Gastrocnemius medialis (tissue), 4 donors: ENCODE results near the gene MARCHF6. TPM values are rescaled to one million over a fixed set of nuclear protein-coding genes. Genes with fewer than 3 reads are reported as not detected.
"Not testable (repeated sequence)": the region's sequence is repeated elsewhere in the genome, so short reads cannot be mapped to it uniquely, and the experiment has no call there.

Experiments used
- ATAC-seq, 2 donors: fragments of 150-250 bp; one replicate each; pipeline ENCODE4 v1.9.1; 2016
- DNase-seq, 2 donors: peaks; one replicate each; pipeline ENCODE4 v3.0.0-alpha.2; 2019
- H3K27ac ChIP-seq, 4 donors: fragments of 200-600 bp; sonication (generic); 1 replicate in 1 of 4; 2 replicates in 3 of 4; pipeline ENCODE4 v1.5.1; 2016 to 2018; ENCODE audit warnings: mild to moderate bottlenecking in 2 of 4, moderate library complexity in 1 of 4
- H3K27me3 ChIP-seq, 3 donors: fragments of 200-600 bp; sonication (generic) in 2 of 3; 1 replicate in 1 of 3; 2 replicates in 2 of 3; pipeline versions ENCODE4 v1.5.1 to v1.6.0; 2016 to 2019; ENCODE audit warnings: mild to moderate bottlenecking in 1 of 3, moderate library complexity in 1 of 3
- H3K36me3 ChIP-seq, 2 donors: fragments of 200-600 bp; sonication (generic) in 1 of 2; one replicate each; pipeline ENCODE4 v1.5.1; 2017 to 2018
- H3K4me1 ChIP-seq, 2 donors: fragments of 200-600 bp; sonication (generic) in 1 of 2; one replicate each; pipeline ENCODE4 v1.5.1; 2016 to 2017; ENCODE audit warnings: mild to moderate bottlenecking in 2 of 2
- H3K4me3 ChIP-seq, 4 donors: fragments of 200-600 bp; sonication (generic) in 3 of 4; 1 replicate in 1 of 4; 2 replicates in 3 of 4; pipeline ENCODE4 v1.5.1; 2016 to 2019; ENCODE audit warnings: mild to moderate bottlenecking in 2 of 4
- H3K9me3 ChIP-seq, 3 donors: fragments of 200-600 bp; sonication (generic) in 2 of 3; 1 replicate in 1 of 3; 2 replicates in 2 of 3; pipeline ENCODE4 v1.5.1; 2016 to 2019
- CTCF ChIP-seq, 5 experiments: fragments of 450-650 bp in 3 of 5; fragments of 200-600 bp in 2 of 5; sonication (generic) in 2 of 5; IDR thresholded peaks in 4 of 5; conservative IDR thresholded peaks in 1 of 5; 1 replicate in 4 of 5; 2 replicates in 1 of 5; pipeline ENCODE4 v1.5.1; 2016 to 2019; ENCODE audit warnings: antibody characterized with exemption in 5 of 5, mild to moderate bottlenecking in 3 of 5, moderate library complexity in 3 of 5
- POLR2A ChIP-seq, 2 donors: fragments of 450-650 bp; IDR thresholded peaks; one replicate each; pipeline ENCODE4 v1.6.1; 2017; ENCODE audit warnings: antibody characterized with exemption in 2 of 2, mild to moderate bottlenecking in 2 of 2, moderate library complexity in 2 of 2
- in situ Hi-C, 4 donors: fragments of 200-750 bp; cut with MboI; loops; one replicate each; pipeline versions ENCODE4 v1.15.0 to v1.8.0; 2017; ENCODE audit warnings: low sequenced_read_pairs in 4 of 4
- intact Hi-C: fragments of 100-400 bp; cut with DNase I; formaldehyde crosslinking; loops from one replicate; pipeline ENCODE4 v1.15.1; 2023; ENCODE audit warnings: low total_unique reads
- total RNA-seq, 4 donors: library from RNA; depleted of rRNA; stranded (reverse); fragments of >200 nt; gene quantifications; one replicate each; pipeline versions ENCODE4 v1.1.0 to v1.2.3, GENCODE V29; 2016

The MARCHF6 gene
- total RNA-seq, 4 donors from 2014 or later, result 139 to 173 (median 146) TPM

DNA sequence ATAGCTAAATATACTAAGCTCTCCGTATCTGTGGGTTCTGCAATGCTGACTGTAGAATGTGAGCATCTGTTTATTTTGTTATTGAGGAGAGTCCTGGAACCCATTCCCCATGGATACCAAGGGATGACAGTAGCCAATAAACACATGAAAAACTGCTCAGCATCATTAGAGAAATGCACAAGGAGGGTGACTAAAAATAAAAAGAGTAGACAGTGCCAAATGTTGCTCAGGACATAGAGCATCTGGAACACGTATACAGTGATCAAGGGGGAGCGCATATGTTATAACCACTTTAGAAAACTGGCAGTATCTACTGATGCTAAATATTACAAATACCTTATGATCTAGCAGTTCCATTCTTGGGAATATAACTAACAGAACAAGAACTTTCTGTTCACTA is 31.0 kb downstream of the MARCHF6 start:
- in situ Hi-C loops, result no loop called here
- H3K4me1 ChIP-seq, result peaks cover 18 to 35% of the 10 kb centered on the region in 2 donors
- DNase-seq, result no peak
- peak overlapping the region in 3 of 4 donors; percentile 12 to 25 (median 22) for H3K27ac ChIP-seq
- intact Hi-C loops, result no loop called here
- H3K4me3 ChIP-seq, result no peak overlapping the region
- H3K9me3 ChIP-seq, result no peaks in the 10 kb centered on the region
- peak in 1 of 2 donors; percentile 19 for ATAC-seq
- H3K27me3 ChIP-seq, result no peaks in the 10 kb centered on the region
- TF ChIP-seq CTCF (IDR thresholded peaks at IDR 0.05 in 4 of 5, conservative IDR thresholded peaks at IDR 0.05 in 1 of 5), result no peak
- no peak for TF ChIP-seq POLR2A (IDR thresholded peaks at IDR 0.05)
- peaks cover 0 to 17% of the 10 kb centered on the region in 2 donors for H3K36me3 ChIP-seq

- intact Hi-C loops, result no loop called here
- peak in 1 of 2 donors; percentile 42 for ATAC-seq
- Histone ChIP-seq H3K27ac (peak overlapping the region; percentile 33 to 69 (median 59)), H3K36me3 (peaks cover 0 to 41% of the 10 kb centered on the region in 2 donors), H3K4me3 (no peak overlapping the region), H3K4me1 (peaks cover 20 to 40% of the 10 kb centered on the region in 2 donors), H3K27me3 (no peaks in the 10 kb centered on the region), H3K9me3 (no peaks in the 10 kb centered on the region)
- in situ Hi-C loops, result no loop called here
- no peak for DNase-seq
- TF ChIP-seq CTCF (IDR thresholded peaks at IDR 0.05 in 4 of 5, conservative IDR thresholded peaks at IDR 0.05 in 1 of 5) (no peak), POLR2A (IDR thresholded peaks at IDR 0.05) (no peak)
Observed at GRCh38 chr5:10387690-10388089, 34.2 kb downstream of the MARCHF6 start.

DNA sequence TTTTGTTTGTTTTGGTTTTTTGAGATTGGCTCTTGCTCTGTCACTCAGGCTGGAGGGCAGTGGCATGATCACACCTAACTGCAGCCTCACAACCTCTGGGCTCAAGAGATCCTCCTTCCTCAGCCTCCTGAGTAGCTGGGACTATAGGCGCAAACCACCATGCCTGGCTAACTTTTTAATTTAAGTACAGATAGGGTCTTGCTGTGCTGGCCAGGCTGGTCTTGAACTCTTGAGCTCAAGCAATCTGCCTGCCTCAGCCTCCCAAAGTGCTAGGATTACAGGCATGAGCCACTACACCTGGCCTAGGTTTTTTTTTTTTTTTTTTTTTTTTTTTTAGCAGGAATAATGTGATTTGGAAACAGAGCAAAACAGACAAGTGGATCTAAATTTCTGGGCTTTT is 37.6 kb downstream of the MARCHF6 start:
- no peak overlapping the region for H3K4me3 ChIP-seq
- in situ Hi-C loops, result no loop called here
- DNase-seq, result no peak
- peak overlapping the region in 1 of 4 donors; percentile 1 for H3K27ac ChIP-seq
- TF ChIP-seq CTCF (IDR thresholded peaks at IDR 0.05 in 4 of 5, conservative IDR thresholded peaks at IDR 0.05 in 1 of 5) (no peak), POLR2A (IDR thresholded peaks at IDR 0.05) (no peak)
- peaks cover 3 to 76% of the 10 kb centered on the region in 2 donors for H3K36me3 ChIP-seq
- peaks cover 20 to 27% of the 10 kb centered on the region in 2 donors for H3K4me1 ChIP-seq
- no peaks in the 10 kb centered on the region for H3K27me3 ChIP-seq
- intact Hi-C loops, result no loop called here
- no peaks in the 10 kb centered on the region for H3K9me3 ChIP-seq
- ATAC-seq, result no peak

DNA sequence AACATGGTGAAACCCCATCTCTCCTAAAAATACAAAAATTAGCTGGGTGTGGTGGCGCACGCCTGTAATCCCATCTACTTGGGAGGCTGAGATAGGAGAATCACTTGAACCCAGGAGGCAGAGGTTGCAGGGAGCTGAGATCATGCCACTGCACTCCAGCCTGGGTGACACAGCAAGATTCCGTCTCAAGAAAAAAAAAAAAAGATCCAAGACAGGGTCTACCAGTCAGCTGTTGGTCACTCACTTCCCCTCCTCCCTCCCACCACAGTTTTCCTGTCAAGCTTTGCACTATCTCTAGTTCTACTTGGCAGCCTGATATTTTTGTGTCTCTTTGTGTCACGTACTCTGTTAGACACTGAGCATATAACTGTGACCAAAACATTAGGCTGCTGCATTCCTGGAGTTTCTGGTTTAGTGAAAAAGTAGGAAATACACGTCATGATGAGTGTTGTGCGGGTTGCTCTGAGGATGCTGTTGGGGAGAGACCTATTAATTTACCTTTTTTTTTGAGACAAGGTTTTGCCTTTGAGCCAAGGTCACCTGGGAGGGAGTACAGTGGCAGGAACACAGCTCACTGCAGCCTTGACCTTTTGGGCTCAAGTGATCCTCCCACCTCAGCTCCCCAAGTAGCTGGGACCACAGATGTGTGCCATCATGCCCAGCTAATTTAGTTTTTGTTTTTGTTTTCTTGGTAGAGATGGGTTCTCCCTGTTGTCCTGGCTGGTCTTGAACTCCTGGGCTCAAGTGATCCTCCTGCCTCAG is 39.3 kb downstream of the MARCHF6 start:
- peak overlapping the region in 3 of 4 donors; percentile 13 to 34 (median 27) for H3K27ac ChIP-seq
- H3K4me1 ChIP-seq, result peaks cover 16 to 22% of the 10 kb centered on the region in 2 donors
- DNase-seq, intact Hi-C loops, ATAC-seq, H3K4me3 ChIP-seq, H3K9me3 ChIP-seq, in situ Hi-C loops, H3K27me3 ChIP-seq: not testable (repeated sequence)
- peaks cover 3 to 74% of the 10 kb centered on the region in 2 donors for H3K36me3 ChIP-seq

DNA sequence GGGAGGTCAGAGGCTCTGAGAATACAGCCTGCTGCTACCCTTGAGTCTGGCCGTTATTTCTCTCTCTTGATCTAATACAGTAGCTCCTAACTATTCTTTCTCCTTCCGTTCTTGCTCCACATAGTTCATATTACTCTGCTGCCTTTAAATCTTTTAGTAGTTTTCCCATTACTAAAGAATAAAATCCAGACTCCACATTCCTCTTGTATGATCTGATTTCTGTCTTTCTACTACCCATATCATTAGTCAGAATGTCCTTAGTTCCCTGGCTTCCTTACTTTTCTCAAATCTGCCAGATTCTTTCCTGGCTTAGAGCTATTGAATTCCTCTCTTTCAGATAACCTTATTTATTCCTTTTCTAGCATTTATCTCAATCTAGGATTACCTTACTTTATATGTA is 40.0 kb downstream of the MARCHF6 start:
- H3K4me3 ChIP-seq, result no peak overlapping the region
- H3K36me3 ChIP-seq, result peaks cover 3 to 77% of the 10 kb centered on the region in 2 donors
- H3K9me3 ChIP-seq, result no peaks in the 10 kb centered on the region
- DNase-seq (no peak), ATAC-seq (no peak)
- H3K4me1 ChIP-seq, result peaks cover 9 to 15% of the 10 kb centered on the region in 2 donors
- intact Hi-C loops, result no loop called here
- peak overlapping the region in 1 of 4 donors; percentile 34 for H3K27ac ChIP-seq
- TF ChIP-seq POLR2A (IDR thresholded peaks at IDR 0.05) (no peak), CTCF (IDR thresholded peaks at IDR 0.05 in 4 of 5, conservative IDR thresholded peaks at IDR 0.05 in 1 of 5) (no peak)
- in situ Hi-C loops, result no loop called here
- H3K27me3 ChIP-seq, result no peaks in the 10 kb centered on the region
